Astrocyte of the cerebellum (primary cell): Measurements from ENCODE around the gene DRD1.

Experiments
- DNase-seq: peaks from one replicate; pipeline ENCODE4 v3.0.0-alpha.2; 2011; ENCODE audit warnings: low read depth
- H3K4me3 ChIP-seq: 2 replicates; pipeline ENCODE4 v1.5.1; 2011; ENCODE audit warnings: mild to moderate bottlenecking, low read depth, low read length, moderate library complexity
- CTCF ChIP-seq: IDR thresholded peaks from 2 replicates; pipeline ENCODE4 v1.5.1; 2012; ENCODE audit warnings: low read length, low read depth, moderate library complexity, mild to moderate bottlenecking; ENCODE audit errors: missing control alignments
- in situ Hi-C: cut with HindIII; loops from 2 replicates; pipeline ENCODE4 v1.10.0; 2017; ENCODE audit warnings: low sequenced_read_pairs

DRD1 gene

GRCh38 chr5:175469916-175470315, 25.9 kb upstream of the DRD1 start:
- no peak for DNase-seq
- in situ Hi-C loops: no loop called here
- no peak overlapping the region for H3K4me3 ChIP-seq
- no peak for TF ChIP-seq CTCF

GRCh38 chr5:175468892-175469291, 24.9 kb upstream of the DRD1 start:
- in situ Hi-C loops: no loop called here
- H3K4me3 ChIP-seq: no peak overlapping the region
- no peak for DNase-seq
- TF ChIP-seq CTCF: no peak

DNA sequence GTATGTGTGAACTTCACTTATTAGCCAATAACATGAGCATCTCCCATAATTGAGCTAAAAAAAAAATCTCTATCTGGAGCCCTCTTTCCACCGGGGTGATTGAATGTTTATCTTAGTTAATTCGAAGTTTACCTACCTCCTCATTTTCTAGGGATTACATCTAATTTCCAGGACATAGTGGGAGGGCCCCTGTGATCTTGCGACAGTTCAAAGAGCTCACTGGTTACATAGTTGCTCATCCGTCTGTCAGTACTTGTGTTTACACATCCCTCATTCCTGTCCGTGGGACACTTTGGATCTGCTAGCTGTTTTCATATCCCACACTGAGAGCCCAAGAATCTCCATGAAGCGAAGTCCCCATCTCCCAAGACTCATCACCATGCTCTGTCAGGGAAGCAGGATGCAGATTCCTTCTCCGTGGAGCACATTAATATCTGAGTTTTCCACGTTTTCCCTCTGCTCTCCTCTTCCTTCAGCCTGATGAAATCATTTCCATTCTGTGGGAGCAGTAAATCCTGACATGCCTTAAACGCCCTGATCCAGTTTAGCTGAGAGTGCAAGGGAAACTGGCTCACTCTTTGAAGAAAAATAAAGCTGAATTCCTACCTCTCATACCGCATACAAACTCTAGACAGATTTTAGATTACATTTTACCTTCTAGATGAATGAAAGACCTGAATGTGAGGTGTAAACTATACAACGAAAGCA, 24.2 kb upstream of the DRD1 start:
- in situ Hi-C loops: no loop called here
- no peak for DNase-seq
- no peak overlapping the region for H3K4me3 ChIP-seq
- TF ChIP-seq CTCF: no peak

DNA sequence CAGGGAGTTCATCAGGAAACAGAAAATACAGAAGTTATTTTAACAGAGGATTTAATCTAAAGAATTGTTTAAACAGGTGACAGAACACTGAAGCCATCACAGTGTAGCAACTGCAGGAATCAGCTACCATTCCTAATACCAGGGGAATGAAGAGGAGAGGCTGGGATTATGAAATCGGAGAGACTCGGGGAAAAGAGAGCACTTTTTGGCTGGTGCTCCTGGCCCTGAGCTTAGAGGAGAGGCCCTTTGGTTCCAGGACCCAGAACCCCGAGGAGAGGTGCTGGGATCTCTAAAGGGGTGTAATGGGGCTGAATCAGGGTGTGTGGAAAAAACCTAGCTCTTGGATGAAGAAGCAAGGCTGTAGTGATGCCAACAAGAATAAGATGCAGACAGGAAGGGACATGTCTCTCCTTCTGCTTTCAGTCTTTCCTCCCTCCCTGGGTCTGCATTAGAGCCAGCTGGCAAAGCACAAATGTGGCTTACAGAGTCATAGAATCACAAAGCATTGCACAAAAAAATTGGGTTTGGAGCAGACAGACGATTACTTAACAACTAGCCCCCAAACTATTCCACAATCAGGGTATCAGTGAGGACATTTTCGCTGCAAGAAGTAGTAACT, 22.8 kb upstream of the DRD1 start:
- TF ChIP-seq CTCF: no peak
- in situ Hi-C loops: no loop called here
- no peak for DNase-seq
- no peak overlapping the region for H3K4me3 ChIP-seq

GRCh38 chr5:175465282-175465681, 21.3 kb upstream of the DRD1 start:
- in situ Hi-C loops: no loop called here
- no peak overlapping the region for H3K4me3 ChIP-seq
- no peak for TF ChIP-seq CTCF
- no peak for DNase-seq

- no peak for TF ChIP-seq CTCF
- in situ Hi-C loops: no loop called here
- no peak for DNase-seq
- no peak overlapping the region for H3K4me3 ChIP-seq
Observed at GRCh38 chr5:175464942-175465233, 20.9 kb upstream of the DRD1 start.
